Smooth muscle cell (in vitro differentiated cells): ENCODE measurements around the gene COL15A1. TPM values are rescaled to one million over a fixed set of nuclear protein-coding genes. Genes with fewer than 3 reads are reported as not detected.

Experiments used
- DNase-seq: peaks from one replicate; lab custom pipeline; 2025; ENCODE audit not compliant: unreplicated experiment; lab: John Stamatoyannopoulos, UW
- H2AFZ ChIP-seq: fragments of 200-600 bp; sonication (generic); 2 replicates; pipeline ENCODE4 v1.6.0; 2016; ENCODE audit warnings: antibody characterized with exemption, low read depth, mild to moderate bottlenecking
- H3F3A ChIP-seq: fragments of 200-600 bp; sonication (generic); 2 replicates; pipeline ENCODE4 v1.6.0; 2017; ENCODE audit warnings: antibody characterized with exemption, low read depth
- H3K27ac ChIP-seq: fragments of 200-600 bp; sonication (generic); 2 replicates; pipeline ENCODE4 v1.5.1; 2016; ENCODE audit warnings: low read depth, mild to moderate bottlenecking
- H3K27me3 ChIP-seq: fragments of 200-600 bp; sonication (generic); 2 replicates; pipeline ENCODE4 v1.6.1; 2016; ENCODE audit warnings: low read depth, mild to moderate bottlenecking
- H3K36me3 ChIP-seq: fragments of 200-600 bp; sonication (generic); 2 replicates; pipeline ENCODE4 v1.5.1; 2016; ENCODE audit warnings: low read depth
- H3K4me1 ChIP-seq: fragments of 200-600 bp; sonication (generic); 2 replicates; pipeline ENCODE4 v1.5.1; 2016; ENCODE audit warnings: low read depth
- H3K4me2 ChIP-seq: fragments of 200-600 bp; sonication (generic); 2 replicates; pipeline ENCODE4 v1.6.0; 2016; ENCODE audit warnings: mild to moderate bottlenecking
- H3K4me3 ChIP-seq: fragments of 200-600 bp; sonication (generic); 2 replicates; pipeline ENCODE4 v1.5.1; 2016; ENCODE audit warnings: mild to moderate bottlenecking
- H3K79me2 ChIP-seq: fragments of 200-600 bp; sonication (generic); 2 replicates; pipeline ENCODE4 v1.6.0; 2016; ENCODE audit warnings: low read depth, mild to moderate bottlenecking
- H3K9ac ChIP-seq: fragments of 200-600 bp; sonication (generic); 2 replicates; pipeline ENCODE4 v1.6.0; 2016; ENCODE audit warnings: low read depth
- H3K9me3 ChIP-seq: fragments of 200-600 bp; sonication (generic); replicated peaks from 2 replicates; pipeline ENCODE4 v1.5.1; 2016; ENCODE audit warnings: low read depth
- H4K20me1 ChIP-seq: fragments of 200-600 bp; sonication (generic); 2 replicates; pipeline ENCODE4 v1.6.0; 2016; ENCODE audit warnings: low read depth
- CTCF ChIP-seq: fragments of 200-600 bp; sonication (generic); IDR thresholded peaks from 2 replicates; pipeline ENCODE4 v1.5.1; 2017; ENCODE audit warnings: borderline replicate concordance, mild to moderate bottlenecking, antibody characterized with exemption; ENCODE audit not compliant: insufficient read depth, poor library complexity, severe bottlenecking
- WGBS: methylation state at CpG from one replicate; pipeline ENCODE4 v1.1.7; 2016; ENCODE audit warnings: low lambda C conversion rate; 5-methylcytosine and 5-hydroxymethylcytosine counted together
- polyA plus RNA-seq: library from polyadenylated mRNA; unstranded; fragments of >200 nt; fragmentation: Nextera tagmentation; extraction: Ambion mirVana; gene quantifications from 2 replicates; pipeline ENCODE4 v1.2.1, GENCODE V29; 2016
- total RNA-seq: library from RNA; depleted of rRNA; stranded (reverse); fragments of >200 nt; gene quantifications from 2 replicates; pipeline ENCODE4 v1.2.3, GENCODE V29; 2014

The COL15A1 gene
- total and polyA plus RNA-seq, 2 experiments from 2014 or later: 222 to 293 TPM

- no peak for DNase-seq
- H3K4me2 ChIP-seq: no peak overlapping the region
- H3K4me3 ChIP-seq: no peak overlapping the region
- no peaks in the 10 kb centered on the region for H3K79me2 ChIP-seq
- no peaks in the 10 kb centered on the region for H4K20me1 ChIP-seq
- peaks cover 17% of the 10 kb centered on the region for H3F3A ChIP-seq
- 73% methylated on average over 4 of the region's 4 CpGs for WGBS
- no peaks in the 10 kb centered on the region for H3K9me3 ChIP-seq
- H3K9ac ChIP-seq: no peak overlapping the region
- no peaks in the 10 kb centered on the region for H3K4me1 ChIP-seq
- H3K27me3 ChIP-seq: no peaks in the 10 kb centered on the region
- peak overlapping the region; percentile 50 for H3K27ac ChIP-seq
- H3K36me3 ChIP-seq: no peaks in the 10 kb centered on the region
- H2AFZ ChIP-seq: no peak overlapping the region
- TF ChIP-seq CTCF: no peak
These were observed 107.2 kb downstream of the COL15A1 start for GRCh38 chr9:99050924-99051323.

GRCh38 chr9:99051406-99051805, 107.7 kb downstream of the COL15A1 start:
- H2AFZ ChIP-seq: no peak overlapping the region
- H3F3A ChIP-seq: peaks cover 22% of the 10 kb centered on the region
- no peak overlapping the region for H3K4me2 ChIP-seq
- H3K9ac ChIP-seq: no peak overlapping the region
- no peaks in the 10 kb centered on the region for H3K36me3 ChIP-seq
- H3K79me2 ChIP-seq: no peaks in the 10 kb centered on the region
- H3K9me3 ChIP-seq: no peaks in the 10 kb centered on the region
- H4K20me1 ChIP-seq: no peaks in the 10 kb centered on the region
- no peak for DNase-seq
- no peaks in the 10 kb centered on the region for H3K27me3 ChIP-seq
- no peak for TF ChIP-seq CTCF
- no peak overlapping the region for H3K4me3 ChIP-seq
- WGBS: 42% methylated on average over 3 of the region's 3 CpGs
- H3K4me1 ChIP-seq: no peaks in the 10 kb centered on the region
- H3K27ac ChIP-seq: peak overlapping the region; percentile 50

GRCh38 chr9:99051851-99052250, 108.1 kb downstream of the COL15A1 start:
- no peaks in the 10 kb centered on the region for H3K27me3 ChIP-seq
- TF ChIP-seq CTCF: no peak
- H3F3A ChIP-seq: peaks cover 26% of the 10 kb centered on the region
- no peak overlapping the region for H2AFZ ChIP-seq
- WGBS: 41% methylated on average over 4 of the region's 4 CpGs
- H3K79me2 ChIP-seq: no peaks in the 10 kb centered on the region
- no peak overlapping the region for H3K27ac ChIP-seq
- no peaks in the 10 kb centered on the region for H3K4me1 ChIP-seq
- no peaks in the 10 kb centered on the region for H3K36me3 ChIP-seq
- no peak overlapping the region for H3K4me3 ChIP-seq
- H3K4me2 ChIP-seq: no peak overlapping the region
- H3K9me3 ChIP-seq: no peaks in the 10 kb centered on the region
- no peaks in the 10 kb centered on the region for H4K20me1 ChIP-seq
- no peak for DNase-seq
- H3K9ac ChIP-seq: no peak overlapping the region

GRCh38 chr9:99052815-99053715, 109.4 kb downstream of the COL15A1 start:
- peaks cover 7% of the 10 kb centered on the region for H3K4me1 ChIP-seq

More at GRCh38 chr9:99052815-99053715, 109.4 kb downstream of the COL15A1 start:
- no peak overlapping the region for H2AFZ ChIP-seq
- no peak overlapping the region for H3K4me2 ChIP-seq
- H3K27ac ChIP-seq: no peak overlapping the region
- H3K36me3 ChIP-seq: no peaks in the 10 kb centered on the region
- H3K9me3 ChIP-seq: no peaks in the 10 kb centered on the region
- H3K4me3 ChIP-seq: no peak overlapping the region
- TF ChIP-seq CTCF: no peak
- H3F3A ChIP-seq: peaks cover 34% of the 10 kb centered on the region
- no peak overlapping the region for H3K9ac ChIP-seq
- no peaks in the 10 kb centered on the region for H4K20me1 ChIP-seq
- WGBS: 89% methylated on average over 10 of the region's 10 CpGs
- DNase-seq: no peak
- H3K79me2 ChIP-seq: no peaks in the 10 kb centered on the region
- H3K27me3 ChIP-seq: no peaks in the 10 kb centered on the region
